IMR-90 (cell line): ENCODE measurements around the gene NUBPL. TPM values are rescaled to one million over a fixed set of nuclear protein-coding genes. Genes with fewer than 3 reads are reported as not detected.

Experiments used
- ATAC-seq: fragments of 200-7000 bp; cut with Tn5 transposase; 2 replicates; pipeline ENCODE4 v1.9.1; 2020; ENCODE audit warnings: low read depth, mild to moderate bottlenecking, moderate library complexity
- BruUV-seq: library from RNA; stranded (reverse); fragments of 400-500 nt; replicated peaks from 2 replicates; lab custom pipeline; 2021; lab: Mats Ljungman, UMichigan
- CTCF ChIA-PET: fragments of 300-600 bp; formaldehyde crosslinking; extraction: SDS; loops from one replicate; lab custom pipeline; 2021; ENCODE audit warnings: antibody characterized with exemption; lab: Yijun Ruan, JAX
- POLR2A ChIA-PET: fragments of 300-600 bp; sonication (Branson Sonifier 250); formaldehyde crosslinking; loops from one replicate; lab custom pipeline; 2022; ENCODE audit warnings: antibody characterized with exemption; ENCODE audit not compliant: unreplicated experiment; lab: Charles Lee
- DNase-seq: peaks from one replicate; pipeline ENCODE4 v3.0.0; 2013
- H2AFZ ChIP-seq: replicated peaks from 2 replicates; pipeline ENCODE3; 2013; ENCODE audit warnings: low read length, mild to moderate bottlenecking; ENCODE audit not compliant: poor library complexity
- H2AK5ac ChIP-seq: 2 replicates; pipeline ENCODE4 v1.6.1; 2013; ENCODE audit warnings: low read depth, low read length, inconsistent platforms
- H2AK9ac ChIP-seq: replicated peaks from 2 replicates; pipeline ENCODE3; 2013; ENCODE audit warnings: mild to moderate bottlenecking, low read depth, low read length, moderate library complexity; ENCODE audit not compliant: poor library complexity
- H2BK120ac ChIP-seq: 2 replicates; pipeline ENCODE4 v1.6.1; 2013; ENCODE audit warnings: low read depth, low read length, inconsistent platforms
- H2BK15ac ChIP-seq: 3 replicates; pipeline ENCODE4 v1.6.1; 2013; ENCODE audit warnings: low read depth, low read length, inconsistent platforms
- H2BK20ac ChIP-seq: 2 replicates; pipeline ENCODE4 v1.6.1; 2013; ENCODE audit warnings: low read depth, mild to moderate bottlenecking, inconsistent platforms, low read length, moderate library complexity
- H2BK5ac ChIP-seq: 2 replicates; pipeline ENCODE4 v1.6.1; 2013; ENCODE audit warnings: mild to moderate bottlenecking, low read depth, low read length, inconsistent platforms; ENCODE audit not compliant: poor library complexity, severe bottlenecking
- H3K14ac ChIP-seq: replicated peaks from 2 replicates; pipeline ENCODE4 v1.6.1; 2013; ENCODE audit warnings: low read depth, low read length, inconsistent platforms
- H3K18ac ChIP-seq: 2 replicates; pipeline ENCODE4 v1.6.1; 2013; ENCODE audit warnings: low read depth, low read length, control low read depth
- H3K23ac ChIP-seq: 2 replicates; pipeline ENCODE4 v1.6.1; 2013; ENCODE audit warnings: low read depth, low read length, inconsistent platforms
- H3K27ac ChIP-seq: 2 replicates; pipeline ENCODE4 v1.5.1; 2013; ENCODE audit warnings: mild to moderate bottlenecking, control low read depth, low read length; ENCODE audit not compliant: insufficient read depth
- H3K27me3 ChIP-seq: 2 replicates; pipeline ENCODE4 v1.6.1; 2013; ENCODE audit warnings: low read length; ENCODE audit not compliant: control insufficient read depth, insufficient read depth
- H3K36me3 ChIP-seq: 2 replicates; pipeline ENCODE4 v1.6.1; 2013; ENCODE audit warnings: low read length, mixed read lengths; ENCODE audit not compliant: control insufficient read depth, insufficient read depth
- H3K4ac ChIP-seq: 2 replicates; pipeline ENCODE4 v1.6.1; 2013; ENCODE audit warnings: low read depth, low read length, inconsistent platforms
- H3K4me1 ChIP-seq: 2 replicates; pipeline ENCODE4 v1.6.1; 2013; ENCODE audit warnings: low read length, mixed read lengths; ENCODE audit not compliant: control insufficient read depth, insufficient read depth
- H3K4me2 ChIP-seq: 2 replicates; pipeline ENCODE4 v1.6.1; 2013; ENCODE audit warnings: low read depth, mild to moderate bottlenecking, control low read depth, low read length, moderate library complexity
- H3K4me3 ChIP-seq: 2 replicates; pipeline ENCODE4 v1.5.1; 2013; ENCODE audit warnings: low read depth, mild to moderate bottlenecking, control low read depth, low read length, moderate library complexity; ENCODE audit not compliant: insufficient read depth
- H3K56ac ChIP-seq: 2 replicates; pipeline ENCODE4 v1.6.1; 2013; ENCODE audit warnings: low read length, inconsistent platforms; ENCODE audit not compliant: insufficient read depth; ENCODE audit errors: extremely low read depth
- H3K79me1 ChIP-seq, 2 experiments: 2 replicates each; pipeline ENCODE4 v1.6.1; 2013; ENCODE audit warnings: low read length in 2 of 2, inconsistent platforms in 1 of 2, low read depth in 1 of 2
- H3K9ac ChIP-seq: 2 replicates; pipeline ENCODE4 v1.6.1; 2013; ENCODE audit warnings: low read depth, low read length, control low read depth
- H3K9me1 ChIP-seq: 2 replicates; pipeline ENCODE4 v1.6.1; 2013; ENCODE audit warnings: low read length, inconsistent platforms; ENCODE audit not compliant: insufficient read depth
- H3K9me3 ChIP-seq: 2 replicates; pipeline ENCODE4 v1.6.1; 2013; ENCODE audit warnings: low read length; ENCODE audit not compliant: control insufficient read depth, insufficient read depth
- H4K20me1 ChIP-seq: 2 replicates; pipeline ENCODE4 v1.6.1; 2013; ENCODE audit warnings: low read length, inconsistent platforms; ENCODE audit not compliant: insufficient read depth
- H4K5ac ChIP-seq: 2 replicates; pipeline ENCODE4 v1.6.1; 2013; ENCODE audit warnings: mild to moderate bottlenecking, low read depth, low read length, control low read depth
- H4K8ac ChIP-seq, 2 experiments: 2 replicates each; pipeline ENCODE4 v1.6.1; 2013; ENCODE audit warnings: low read depth in 2 of 2, low read length in 2 of 2, control low read depth in 1 of 2, inconsistent platforms in 1 of 2
- H4K91ac ChIP-seq: 2 replicates; pipeline ENCODE4 v1.6.1; 2013; ENCODE audit warnings: low read depth, low read length, inconsistent platforms; ENCODE audit not compliant: insufficient read depth
- CEBPB ChIP-seq: IDR thresholded peaks from 2 replicates; pipeline ENCODE4 v1.6.1; 2012; ENCODE audit warnings: low read depth, low read length, improper control_type of control experiment
- CHD1 ChIP-seq: IDR thresholded peaks from 2 replicates; pipeline ENCODE4 v1.6.1; 2012; ENCODE audit warnings: low read depth, low read length, improper control_type of control experiment
- FOS ChIP-seq: fragments of 150-350 bp; IDR thresholded peaks from 2 replicates; pipeline ENCODE4 v1.6.1; 2016; ENCODE audit warnings: low read depth, low read length
- MAFK ChIP-seq: IDR thresholded peaks from 2 replicates; pipeline ENCODE4 v1.6.1; 2012; ENCODE audit warnings: low read depth, low read length, improper control_type of control experiment
- MAZ ChIP-seq: IDR thresholded peaks from 2 replicates; pipeline ENCODE4 v1.6.1; 2012; ENCODE audit warnings: low read depth, mild to moderate bottlenecking, low read length, improper control_type of control experiment, moderate library complexity, borderline replicate concordance
- POLR2A ChIP-seq: IDR thresholded peaks from 2 replicates; pipeline ENCODE4 v1.6.1; 2012; ENCODE audit warnings: mild to moderate bottlenecking, low read depth, low read length
- RCOR1 ChIP-seq: IDR thresholded peaks from 2 replicates; pipeline ENCODE4 v1.6.1; 2012; ENCODE audit warnings: mild to moderate bottlenecking, low read length, improper control_type of control experiment; ENCODE audit not compliant: insufficient replicate concordance
- RFX5 ChIP-seq: IDR thresholded peaks from 2 replicates; pipeline ENCODE4 v1.8.0; 2012; ENCODE audit warnings: low read depth, mild to moderate bottlenecking, low read length, moderate library complexity
- dilution Hi-C: fragments of 300-500 bp; cut with HindIII; formaldehyde crosslinking; loops from one replicate; pipeline ENCODE4 v1.14.3; 2018; ENCODE audit warnings: low sequenced_read_pairs; ENCODE audit not compliant: unreplicated experiment
- in situ Hi-C: fragments of 300-500 bp; cut with MboI; formaldehyde crosslinking; loops from 3 replicates; pipeline ENCODE4 v1.14.3; 2019; ENCODE audit warnings: low sequenced_read_pairs, inconsistent platforms, mixed read lengths
- intact Hi-C: fragments of 100-400 bp; cut with micrococcal nuclease; formaldehyde crosslinking; loops from 2 replicates; pipeline ENCODE4 v1.10.0; 2022
- polyA plus RNA-seq, 3 experiments: library from polyadenylated mRNA; depleted of rRNA; stranded (reverse); fragments of >200 nt; gene quantifications; 2 replicates each; pipeline ENCODE4 v1.2.3, GENCODE V29; 2012; ENCODE audit warnings: low replicate concordance in 1 of 3
- total RNA-seq: library from RNA; depleted of rRNA; stranded (reverse); fragments of >200 nt; gene quantifications from 2 replicates; pipeline ENCODE4 v1.2.3, GENCODE V29; 2012

Gene NUBPL
- total and polyA plus RNA-seq, 2 of the 4 experiments (the other 2 are of a cell fraction) = 5.4 to 11.5 TPM

GRCh38 chr14:31657917-31658316 is 96.7 kb downstream of the NUBPL start:
- Histone ChIP-seq H3K4me2 (no peak overlapping the region), H3K79me1 (no peaks in the 10 kb centered on the region; a peak in 1 of 4 replicates), H3K27me3 (no peaks in the 10 kb centered on the region), H2BK15ac (no peak overlapping the region), H2BK120ac (no peak overlapping the region), H3K36me3 (no peaks in the 10 kb centered on the region), H3K4ac (no peak overlapping the region), H2AK9ac (no peak overlapping the region), H2AK5ac (no peak overlapping the region), H3K4me1 (no peaks in the 10 kb centered on the region), H3K9me3 (peaks cover 2% of the 10 kb centered on the region), H3K56ac (no peak overlapping the region), H4K8ac (no peak overlapping the region), H3K23ac (no peak overlapping the region), H3K14ac (no peak overlapping the region), H2BK20ac (no peak overlapping the region), H3K18ac (no peak overlapping the region), H3K9ac (no peak overlapping the region), H2BK5ac (no peak overlapping the region), H4K5ac (no peak overlapping the region), H3K9me1 (no peaks in the 10 kb centered on the region), H3K4me3 (no peak overlapping the region), H4K91ac (no peak overlapping the region), H2AFZ (no peak overlapping the region), H3K27ac (no peak overlapping the region), H4K20me1 (no peaks in the 10 kb centered on the region)
- dilution Hi-C loops = no loop called here
- TF ChIP-seq CHD1 = no peak
- no peak for TF ChIP-seq RCOR1
- no peak for TF ChIP-seq MAZ
- TF ChIP-seq RFX5 = no peak
- no peak for TF ChIP-seq CEBPB
- TF ChIP-seq POLR2A = no peak
- TF ChIP-seq MAFK = no peak
- TF ChIP-seq FOS = no peak
- BruUV-seq = no TSS peak
- in situ Hi-C loops = no loop called here
- ChIA-PET CTCF (interaction anchor here (0.6 kb wide), 2 partner anchors 31 to 36 kb away, joined by 3 to 4 read pairs; no protein-coding TSS in a partner anchor), POLR2A (no interaction called here)
- DNase-seq = no peak
- ATAC-seq = no peak
- intact Hi-C loops = no loop called here
